CD4-positive, alpha-beta T cell treated with Interleukin-17A for 1 hour (primary cell): Measurements from ENCODE around the gene PRSS33.

ENCODE experiments used
- DNase-seq: peaks from one replicate; pipeline ENCODE4 v3.0.0-alpha.2; 2020

The PRSS33 gene

GRCh38 chr16:2787406-2787805 lies at the start of gene PRSS33:
TSS of gene PRSS33 (minus strand) at chr16:2787560. CDS start at chr16:2786547, 1,013 bp downstream.
- DNase-seq = no peak

GRCh38 chr16:2836646-2837508 lies 49.5 kb upstream of the PRSS33 start:
- DNase-seq = no peak

- DNase-seq = no peak
Measured at GRCh38 chr16:2835638-2836493, 48.5 kb upstream of the PRSS33 start.

- DNase-seq = no peak
Measured at GRCh38 chr16:2834968-2835367, 47.6 kb upstream of the PRSS33 start.

GRCh38 chr16:2833776-2834175 lies 46.4 kb upstream of the PRSS33 start:
- DNase-seq = no peak

- no peak for DNase-seq
Measured at GRCh38 chr16:2831203-2831602, 43.8 kb upstream of the PRSS33 start.

- no peak for DNase-seq
Measured at GRCh38 chr16:2830355-2830695, 43.0 kb upstream of the PRSS33 start.

GRCh38 chr16:2829501-2830354 lies 42.4 kb upstream of the PRSS33 start, which contains the start of gene ZG16B:
TSS of gene ZG16B (plus strand) at chr16:2830303. CDS start at chr16:2830442, 139 bp downstream.
- DNase-seq = no peak

GRCh38 chr16:2828876-2829430 lies 41.6 kb upstream of the PRSS33 start:
- DNase-seq = no peak

GRCh38 chr16:2828521-2828840 lies 41.1 kb upstream of the PRSS33 start:
- no peak for DNase-seq

GRCh38 chr16:2827831-2828520 lies 40.6 kb upstream of the PRSS33 start:
- no peak for DNase-seq

GRCh38 chr16:2827374-2827791 lies 40.0 kb upstream of the PRSS33 start:
- no peak for DNase-seq

GRCh38 chr16:2826591-2827373 lies 39.4 kb upstream of the PRSS33 start:
- no peak for DNase-seq

GRCh38 chr16:2825906-2826305 lies 38.5 kb upstream of the PRSS33 start:
- DNase-seq = no peak

GRCh38 chr16:2825049-2825742 lies 37.8 kb upstream of the PRSS33 start:
- no peak for DNase-seq

- DNase-seq = no peak
Measured at GRCh38 chr16:2824626-2825025, 37.3 kb upstream of the PRSS33 start.

- DNase-seq = no peak
Measured at GRCh38 chr16:2822496-2822895, 35.1 kb upstream of the PRSS33 start.

GRCh38 chr16:2822158-2822495 lies 34.8 kb upstream of the PRSS33 start:
- no peak for DNase-seq

- no peak for DNase-seq
Measured at GRCh38 chr16:2821487-2822157, 34.3 kb upstream of the PRSS33 start.

- DNase-seq = no peak
Measured at GRCh38 chr16:2820836-2821486, 33.6 kb upstream of the PRSS33 start.
